IMR-90 (cell line): ENCODE data around the gene SCCPDH. TPM values are rescaled to one million over a fixed set of nuclear protein-coding genes. Genes with fewer than 3 reads are reported as not detected.

ENCODE experiments used
- ATAC-seq: fragments of 200-7000 bp; cut with Tn5 transposase; 2 replicates; pipeline ENCODE4 v1.9.1; 2020; ENCODE audit warnings: low read depth, mild to moderate bottlenecking, moderate library complexity
- BruUV-seq: library from RNA; stranded (reverse); fragments of 400-500 nt; replicated peaks from 2 replicates; lab custom pipeline; 2021; lab: Mats Ljungman, UMichigan
- CTCF ChIA-PET: fragments of 300-600 bp; formaldehyde crosslinking; extraction: SDS; loops from one replicate; lab custom pipeline; 2021; ENCODE audit warnings: antibody characterized with exemption; lab: Yijun Ruan, JAX
- POLR2A ChIA-PET: fragments of 300-600 bp; sonication (Branson Sonifier 250); formaldehyde crosslinking; loops from one replicate; lab custom pipeline; 2022; ENCODE audit warnings: antibody characterized with exemption; ENCODE audit not compliant: unreplicated experiment; lab: Charles Lee
- DNase-seq: peaks from one replicate; pipeline ENCODE4 v3.0.0; 2013
- H2AFZ ChIP-seq: replicated peaks from 2 replicates; pipeline ENCODE3; 2013; ENCODE audit warnings: low read length, mild to moderate bottlenecking; ENCODE audit not compliant: poor library complexity
- H2AK5ac ChIP-seq: 2 replicates; pipeline ENCODE4 v1.6.1; 2013; ENCODE audit warnings: low read depth, low read length, inconsistent platforms
- H2AK9ac ChIP-seq: replicated peaks from 2 replicates; pipeline ENCODE3; 2013; ENCODE audit warnings: mild to moderate bottlenecking, low read depth, low read length, moderate library complexity; ENCODE audit not compliant: poor library complexity
- H2BK120ac ChIP-seq: 2 replicates; pipeline ENCODE4 v1.6.1; 2013; ENCODE audit warnings: low read depth, low read length, inconsistent platforms
- H2BK15ac ChIP-seq: 3 replicates; pipeline ENCODE4 v1.6.1; 2013; ENCODE audit warnings: low read depth, low read length, inconsistent platforms
- H2BK20ac ChIP-seq: 2 replicates; pipeline ENCODE4 v1.6.1; 2013; ENCODE audit warnings: low read depth, mild to moderate bottlenecking, inconsistent platforms, low read length, moderate library complexity
- H2BK5ac ChIP-seq: 2 replicates; pipeline ENCODE4 v1.6.1; 2013; ENCODE audit warnings: mild to moderate bottlenecking, low read depth, low read length, inconsistent platforms; ENCODE audit not compliant: poor library complexity, severe bottlenecking
- H3K14ac ChIP-seq: replicated peaks from 2 replicates; pipeline ENCODE4 v1.6.1; 2013; ENCODE audit warnings: low read depth, low read length, inconsistent platforms
- H3K18ac ChIP-seq: 2 replicates; pipeline ENCODE4 v1.6.1; 2013; ENCODE audit warnings: low read depth, low read length, control low read depth
- H3K23ac ChIP-seq: 2 replicates; pipeline ENCODE4 v1.6.1; 2013; ENCODE audit warnings: low read depth, low read length, inconsistent platforms
- H3K27ac ChIP-seq: 2 replicates; pipeline ENCODE4 v1.5.1; 2013; ENCODE audit warnings: mild to moderate bottlenecking, control low read depth, low read length; ENCODE audit not compliant: insufficient read depth
- H3K27me3 ChIP-seq: 2 replicates; pipeline ENCODE4 v1.6.1; 2013; ENCODE audit warnings: low read length; ENCODE audit not compliant: control insufficient read depth, insufficient read depth
- H3K36me3 ChIP-seq: 2 replicates; pipeline ENCODE4 v1.6.1; 2013; ENCODE audit warnings: low read length, mixed read lengths; ENCODE audit not compliant: control insufficient read depth, insufficient read depth
- H3K4ac ChIP-seq: 2 replicates; pipeline ENCODE4 v1.6.1; 2013; ENCODE audit warnings: low read depth, low read length, inconsistent platforms
- H3K4me1 ChIP-seq: 2 replicates; pipeline ENCODE4 v1.6.1; 2013; ENCODE audit warnings: low read length, mixed read lengths; ENCODE audit not compliant: control insufficient read depth, insufficient read depth
- H3K4me2 ChIP-seq: 2 replicates; pipeline ENCODE4 v1.6.1; 2013; ENCODE audit warnings: low read depth, mild to moderate bottlenecking, control low read depth, low read length, moderate library complexity
- H3K4me3 ChIP-seq: 2 replicates; pipeline ENCODE4 v1.5.1; 2013; ENCODE audit warnings: low read depth, mild to moderate bottlenecking, control low read depth, low read length, moderate library complexity; ENCODE audit not compliant: insufficient read depth
- H3K56ac ChIP-seq: 2 replicates; pipeline ENCODE4 v1.6.1; 2013; ENCODE audit warnings: low read length, inconsistent platforms; ENCODE audit not compliant: insufficient read depth; ENCODE audit errors: extremely low read depth
- H3K79me1 ChIP-seq, 2 experiments: 2 replicates each; pipeline ENCODE4 v1.6.1; 2013; ENCODE audit warnings: low read length in 2 of 2, inconsistent platforms in 1 of 2, low read depth in 1 of 2
- H3K9ac ChIP-seq: 2 replicates; pipeline ENCODE4 v1.6.1; 2013; ENCODE audit warnings: low read depth, low read length, control low read depth
- H3K9me1 ChIP-seq: 2 replicates; pipeline ENCODE4 v1.6.1; 2013; ENCODE audit warnings: low read length, inconsistent platforms; ENCODE audit not compliant: insufficient read depth
- H3K9me3 ChIP-seq: 2 replicates; pipeline ENCODE4 v1.6.1; 2013; ENCODE audit warnings: low read length; ENCODE audit not compliant: control insufficient read depth, insufficient read depth
- H4K20me1 ChIP-seq: 2 replicates; pipeline ENCODE4 v1.6.1; 2013; ENCODE audit warnings: low read length, inconsistent platforms; ENCODE audit not compliant: insufficient read depth
- H4K5ac ChIP-seq: 2 replicates; pipeline ENCODE4 v1.6.1; 2013; ENCODE audit warnings: mild to moderate bottlenecking, low read depth, low read length, control low read depth
- H4K8ac ChIP-seq, 2 experiments: 2 replicates each; pipeline ENCODE4 v1.6.1; 2013; ENCODE audit warnings: low read depth in 2 of 2, low read length in 2 of 2, control low read depth in 1 of 2, inconsistent platforms in 1 of 2
- H4K91ac ChIP-seq: 2 replicates; pipeline ENCODE4 v1.6.1; 2013; ENCODE audit warnings: low read depth, low read length, inconsistent platforms; ENCODE audit not compliant: insufficient read depth
- BHLHE40 ChIP-seq: fragments of 150-350 bp; IDR thresholded peaks from 2 replicates; pipeline ENCODE4 v1.6.1; 2016; ENCODE audit warnings: mild to moderate bottlenecking, low read depth, low read length
- CEBPB ChIP-seq: IDR thresholded peaks from 2 replicates; pipeline ENCODE4 v1.6.1; 2012; ENCODE audit warnings: low read depth, low read length, improper control_type of control experiment
- CHD1 ChIP-seq: IDR thresholded peaks from 2 replicates; pipeline ENCODE4 v1.6.1; 2012; ENCODE audit warnings: low read depth, low read length, improper control_type of control experiment
- FOS ChIP-seq: fragments of 150-350 bp; IDR thresholded peaks from 2 replicates; pipeline ENCODE4 v1.6.1; 2016; ENCODE audit warnings: low read depth, low read length
- MAFK ChIP-seq: IDR thresholded peaks from 2 replicates; pipeline ENCODE4 v1.6.1; 2012; ENCODE audit warnings: low read depth, low read length, improper control_type of control experiment
- MAZ ChIP-seq: IDR thresholded peaks from 2 replicates; pipeline ENCODE4 v1.6.1; 2012; ENCODE audit warnings: low read depth, mild to moderate bottlenecking, low read length, improper control_type of control experiment, moderate library complexity, borderline replicate concordance
- MXI1 ChIP-seq: IDR thresholded peaks from 2 replicates; pipeline ENCODE4 v1.6.1; 2012; ENCODE audit warnings: low read depth, mild to moderate bottlenecking, low read length, moderate library complexity, borderline replicate concordance
- NFE2L2 ChIP-seq: fragments of 150-350 bp; IDR thresholded peaks from 2 replicates; pipeline ENCODE4 v1.6.1; 2016; ENCODE audit warnings: low read depth, mild to moderate bottlenecking, low read length
- POLR2A ChIP-seq: IDR thresholded peaks from 2 replicates; pipeline ENCODE4 v1.6.1; 2012; ENCODE audit warnings: mild to moderate bottlenecking, low read depth, low read length
- RAD21 ChIP-seq: IDR thresholded peaks from 2 replicates; pipeline ENCODE4 v1.6.1; 2012; ENCODE audit warnings: low read length, improper control_type of control experiment
- RCOR1 ChIP-seq: IDR thresholded peaks from 2 replicates; pipeline ENCODE4 v1.6.1; 2012; ENCODE audit warnings: mild to moderate bottlenecking, low read length, improper control_type of control experiment; ENCODE audit not compliant: insufficient replicate concordance
- RFX5 ChIP-seq: IDR thresholded peaks from 2 replicates; pipeline ENCODE4 v1.8.0; 2012; ENCODE audit warnings: low read depth, mild to moderate bottlenecking, low read length, moderate library complexity
- SMC3 ChIP-seq: fragments of 150-350 bp; IDR thresholded peaks from 2 replicates; pipeline ENCODE4 v1.6.1; 2016; ENCODE audit warnings: low read depth, mild to moderate bottlenecking, antibody characterized with exemption, low read length, moderate library complexity
- WGBS, 2 experiments: methylation state at CpG; one replicate each; pipeline versions ENCODE4 v1.1.5 to v1.1.7; 2013; ENCODE audit warnings: missing lambda C conversion rate in 2 of 2; ENCODE audit not compliant: insufficient read length in 1 of 2; ENCODE audit errors: extremely low coverage in 2 of 2; 5-methylcytosine and 5-hydroxymethylcytosine counted together
- dilution Hi-C: fragments of 300-500 bp; cut with HindIII; formaldehyde crosslinking; loops from one replicate; pipeline ENCODE4 v1.14.3; 2018; ENCODE audit warnings: low sequenced_read_pairs; ENCODE audit not compliant: unreplicated experiment
- in situ Hi-C: fragments of 300-500 bp; cut with MboI; formaldehyde crosslinking; loops from 3 replicates; pipeline ENCODE4 v1.14.3; 2019; ENCODE audit warnings: low sequenced_read_pairs, inconsistent platforms, mixed read lengths
- intact Hi-C: fragments of 100-400 bp; cut with micrococcal nuclease; formaldehyde crosslinking; loops from 2 replicates; pipeline ENCODE4 v1.10.0; 2022
- polyA plus RNA-seq, 3 experiments: library from polyadenylated mRNA; depleted of rRNA; stranded (reverse); fragments of >200 nt; gene quantifications; 2 replicates each; pipeline ENCODE4 v1.2.3, GENCODE V29; 2012; ENCODE audit warnings: low replicate concordance in 1 of 3
- total RNA-seq: library from RNA; depleted of rRNA; stranded (reverse); fragments of >200 nt; gene quantifications from 2 replicates; pipeline ENCODE4 v1.2.3, GENCODE V29; 2012
- TF ChIP-seq, protein P1 (sequence below): fragments of 150-350 bp; IDR thresholded peaks from 2 replicates; pipeline ENCODE4 v1.6.1; 2017; ENCODE audit warnings: mild to moderate bottlenecking, antibody characterized with exemption, low read length, low read depth
- TF ChIP-seq, protein P2 (sequence below): conservative IDR thresholded peaks from 2 replicates; pipeline ENCODE4 v1.5.1; 2012; ENCODE audit warnings: mild to moderate bottlenecking, low read depth, low read length, improper control_type of control experiment
- TF ChIP-seq, protein P3 (sequence below): fragments of 150-350 bp; IDR thresholded peaks from 2 replicates; pipeline ENCODE4 v1.6.1; 2016; ENCODE audit warnings: low read depth, mild to moderate bottlenecking, low read length, moderate library complexity, borderline replicate concordance

SCCPDH gene
- total and polyA plus RNA-seq, 2 of the 4 experiments (the other 2 are of a cell fraction): 26.9 to 37.8 TPM

DNA sequence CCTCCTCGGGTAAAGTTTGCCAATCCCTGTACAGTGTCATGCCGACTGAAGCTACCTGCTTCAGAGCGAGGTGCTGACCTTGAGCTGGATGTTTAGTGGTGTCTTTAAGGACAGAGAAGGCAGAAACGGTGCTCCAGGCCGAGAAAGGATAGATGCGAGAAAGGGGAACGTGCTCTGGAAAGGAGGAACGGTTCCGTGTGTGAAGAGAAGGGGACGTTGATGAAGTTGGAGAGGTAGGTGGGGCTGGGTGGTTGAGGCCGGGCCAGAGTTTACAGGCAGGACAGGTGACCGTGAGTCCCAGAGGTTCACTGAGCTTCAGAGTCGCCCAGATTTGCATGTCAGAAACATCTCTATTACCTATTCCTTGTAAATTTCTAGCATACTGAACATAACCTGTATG lies 90.7 kb downstream of the SCCPDH start:
- Histone ChIP-seq H3K4me2 (no peak overlapping the region), H4K20me1 (no peaks in the 10 kb centered on the region), H3K18ac (no peak overlapping the region), H2BK20ac (no peak overlapping the region), H3K56ac (no peak overlapping the region), H3K23ac (no peak overlapping the region), H2BK15ac (no peak overlapping the region), H2AFZ (no peak overlapping the region), H2AK5ac (no peak overlapping the region), H3K27ac (no peak overlapping the region), H3K9me3 (no peaks in the 10 kb centered on the region), H4K5ac (no peak overlapping the region), H3K79me1 (no peaks in the 10 kb centered on the region), H3K9me1 (no peaks in the 10 kb centered on the region), H4K8ac (no peak overlapping the region), H2AK9ac (no peak overlapping the region), H3K4me1 (no peaks in the 10 kb centered on the region), H2BK5ac (no peak overlapping the region), H4K91ac (no peak overlapping the region), H3K4me3 (no peak overlapping the region), H3K4ac (no peak overlapping the region), H3K14ac (no peak overlapping the region), H3K27me3 (peaks cover 13% of the 10 kb centered on the region), H3K9ac (no peak overlapping the region), H2BK120ac (no peak overlapping the region), H3K36me3 (no peaks in the 10 kb centered on the region)
- in situ Hi-C loops (no loop called here), intact Hi-C loops (no loop called here), dilution Hi-C loops (no loop called here)
- ChIA-PET POLR2A (no interaction called here), CTCF (no interaction called here)
- no TSS peak for BruUV-seq
- DNase-seq: no peak
- TF ChIP-seq FOS (no peak), MAZ (no peak), MAFK (no peak), CHD1 (no peak), RCOR1 (no peak), MXI1 (no peak), BHLHE40 (no peak), RFX5 (no peak), NFE2L2 (no peak), CEBPB (no peak), RAD21 (no peak), SMC3 (no peak), POLR2A (no peak)
- TF ChIP-seq, protein P1, sequence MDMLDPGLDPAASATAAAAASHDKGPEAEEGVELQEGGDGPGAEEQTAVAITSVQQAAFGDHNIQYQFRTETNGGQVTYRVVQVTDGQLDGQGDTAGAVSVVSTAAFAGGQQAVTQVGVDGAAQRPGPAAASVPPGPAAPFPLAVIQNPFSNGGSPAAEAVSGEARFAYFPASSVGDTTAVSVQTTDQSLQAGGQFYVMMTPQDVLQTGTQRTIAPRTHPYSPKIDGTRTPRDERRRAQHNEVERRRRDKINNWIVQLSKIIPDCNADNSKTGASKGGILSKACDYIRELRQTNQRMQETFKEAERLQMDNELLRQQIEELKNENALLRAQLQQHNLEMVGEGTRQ: no peak
- TF ChIP-seq, protein P2, sequence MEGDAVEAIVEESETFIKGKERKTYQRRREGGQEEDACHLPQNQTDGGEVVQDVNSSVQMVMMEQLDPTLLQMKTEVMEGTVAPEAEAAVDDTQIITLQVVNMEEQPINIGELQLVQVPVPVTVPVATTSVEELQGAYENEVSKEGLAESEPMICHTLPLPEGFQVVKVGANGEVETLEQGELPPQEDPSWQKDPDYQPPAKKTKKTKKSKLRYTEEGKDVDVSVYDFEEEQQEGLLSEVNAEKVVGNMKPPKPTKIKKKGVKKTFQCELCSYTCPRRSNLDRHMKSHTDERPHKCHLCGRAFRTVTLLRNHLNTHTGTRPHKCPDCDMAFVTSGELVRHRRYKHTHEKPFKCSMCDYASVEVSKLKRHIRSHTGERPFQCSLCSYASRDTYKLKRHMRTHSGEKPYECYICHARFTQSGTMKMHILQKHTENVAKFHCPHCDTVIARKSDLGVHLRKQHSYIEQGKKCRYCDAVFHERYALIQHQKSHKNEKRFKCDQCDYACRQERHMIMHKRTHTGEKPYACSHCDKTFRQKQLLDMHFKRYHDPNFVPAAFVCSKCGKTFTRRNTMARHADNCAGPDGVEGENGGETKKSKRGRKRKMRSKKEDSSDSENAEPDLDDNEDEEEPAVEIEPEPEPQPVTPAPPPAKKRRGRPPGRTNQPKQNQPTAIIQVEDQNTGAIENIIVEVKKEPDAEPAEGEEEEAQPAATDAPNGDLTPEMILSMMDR: no peak
- TF ChIP-seq, protein P3, sequence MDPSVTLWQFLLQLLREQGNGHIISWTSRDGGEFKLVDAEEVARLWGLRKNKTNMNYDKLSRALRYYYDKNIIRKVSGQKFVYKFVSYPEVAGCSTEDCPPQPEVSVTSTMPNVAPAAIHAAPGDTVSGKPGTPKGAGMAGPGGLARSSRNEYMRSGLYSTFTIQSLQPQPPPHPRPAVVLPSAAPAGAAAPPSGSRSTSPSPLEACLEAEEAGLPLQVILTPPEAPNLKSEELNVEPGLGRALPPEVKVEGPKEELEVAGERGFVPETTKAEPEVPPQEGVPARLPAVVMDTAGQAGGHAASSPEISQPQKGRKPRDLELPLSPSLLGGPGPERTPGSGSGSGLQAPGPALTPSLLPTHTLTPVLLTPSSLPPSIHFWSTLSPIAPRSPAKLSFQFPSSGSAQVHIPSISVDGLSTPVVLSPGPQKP: no peak
- ATAC-seq: no peak
- WGBS, 2 experiments: 71% methylated on average over 8 of the region's 13 CpGs; no CpG with 5 or more reads in 1 of the 2 experiments
